GM23248 (cell line): ENCODE measurements around the gene TEX101. TPM values are rescaled to one million over a fixed set of nuclear protein-coding genes. Genes with fewer than 3 reads are reported as not detected.
"Not testable (repeated sequence)": the region's sequence is repeated elsewhere in the genome, so short reads cannot be mapped to it uniquely, and the experiment has no call there.

Experiments
- DNase-seq: peaks from one replicate; pipeline ENCODE4 v3.0.0-alpha.2; 2015
- H2AFZ ChIP-seq: fragments of 200-600 bp; sonication (generic); 2 replicates; pipeline ENCODE4 v1.6.1; 2016; ENCODE audit warnings: antibody characterized with exemption
- H3F3A ChIP-seq: fragments of 200-600 bp; sonication (generic); 2 replicates; pipeline ENCODE4 v1.6.1; 2016; ENCODE audit warnings: mild to moderate bottlenecking, antibody characterized with exemption, mixed run types; ENCODE audit not compliant: insufficient read depth
- H3K27ac ChIP-seq: fragments of 200-600 bp; sonication (generic); 2 replicates; pipeline ENCODE4 v1.5.1; 2016; ENCODE audit warnings: mild to moderate bottlenecking
- H3K27me3 ChIP-seq: fragments of 200-600 bp; sonication (generic); replicated peaks from 2 replicates; pipeline ENCODE4 v1.6.1; 2016; ENCODE audit warnings: mild to moderate bottlenecking; ENCODE audit not compliant: insufficient read depth
- H3K36me3 ChIP-seq: fragments of 200-600 bp; sonication (generic); 2 replicates; pipeline ENCODE4 v1.6.1; 2016; ENCODE audit warnings: low read depth, mild to moderate bottlenecking
- H3K4me1 ChIP-seq: fragments of 200-600 bp; sonication (generic); 2 replicates; pipeline ENCODE4 v1.6.1; 2016; ENCODE audit warnings: mild to moderate bottlenecking; ENCODE audit not compliant: insufficient read depth
- H3K4me2 ChIP-seq: fragments of 200-600 bp; sonication (generic); one replicate; pipeline ENCODE4 v1.6.1; 2016; ENCODE audit warnings: mild to moderate bottlenecking; ENCODE audit not compliant: unreplicated experiment
- H3K4me3 ChIP-seq: fragments of 200-600 bp; sonication (generic); 2 replicates; pipeline ENCODE4 v1.5.1; 2016; ENCODE audit warnings: mild to moderate bottlenecking
- H3K79me2 ChIP-seq: fragments of 200-600 bp; sonication (generic); 2 replicates; pipeline ENCODE4 v1.6.1; 2016; ENCODE audit warnings: mild to moderate bottlenecking; ENCODE audit not compliant: insufficient read depth
- H3K9ac ChIP-seq: fragments of 200-600 bp; sonication (generic); 2 replicates; pipeline ENCODE4 v1.6.1; 2016; ENCODE audit warnings: mild to moderate bottlenecking
- H3K9me2 ChIP-seq: fragments of 200-600 bp; sonication (generic); 2 replicates; pipeline ENCODE4 v1.6.1; 2016; ENCODE audit warnings: mixed run types, mild to moderate bottlenecking, moderate library complexity; ENCODE audit not compliant: insufficient read depth
- H3K9me3 ChIP-seq: fragments of 200-600 bp; sonication (generic); one replicate; pipeline ENCODE4 v1.6.1; 2017; ENCODE audit warnings: low read depth
- H4K20me1 ChIP-seq: fragments of 200-600 bp; sonication (generic); 2 replicates; pipeline ENCODE4 v1.6.0; 2016; ENCODE audit not compliant: insufficient read depth
- EZH2 ChIP-seq: fragments of 200-600 bp; sonication (generic); IDR thresholded peaks from 2 replicates; pipeline ENCODE4 v1.6.1; 2018; ENCODE audit warnings: antibody characterized with exemption, mild to moderate bottlenecking; ENCODE audit not compliant: insufficient read depth, poor library complexity, severe bottlenecking
- EZH2phosphoT487 ChIP-seq: fragments of 200-600 bp; sonication (generic); IDR thresholded peaks from 2 replicates; pipeline ENCODE4 v1.6.1; 2018; ENCODE audit warnings: antibody characterized with exemption, moderate library complexity, mild to moderate bottlenecking, low read depth; ENCODE audit not compliant: insufficient read depth
- WGBS, 2 experiments: methylation state at CpG; one replicate each; pipeline ENCODE4 v1.1.6; 2015 to 2017; ENCODE audit warnings: low lambda C conversion rate in 2 of 2, low coverage in 1 of 2; ENCODE audit errors: missing lambda C conversion rate in 2 of 2; 5-methylcytosine and 5-hydroxymethylcytosine counted together
- in situ Hi-C: fragments of 300-500 bp; cut with MboI; formaldehyde crosslinking; loops from 2 replicates; pipeline ENCODE4 v1.15.0; 2020
- polyA plus RNA-seq: library from polyadenylated mRNA; unstranded; fragments of >200 nt; fragmentation: Nextera tagmentation; extraction: Ambion mirVana; gene quantifications from 2 replicates; pipeline ENCODE4 v1.2.1, GENCODE V29; 2016
- total RNA-seq: library from RNA; depleted of rRNA; stranded (reverse); fragments of >200 nt; shearing (Covaris generic); gene quantifications from 2 replicates; pipeline ENCODE4 v1.2.3, GENCODE V29; 2014

TEX101 gene
- total and polyA plus RNA-seq, 2 experiments from 2014 or later, result not detected

DNA sequence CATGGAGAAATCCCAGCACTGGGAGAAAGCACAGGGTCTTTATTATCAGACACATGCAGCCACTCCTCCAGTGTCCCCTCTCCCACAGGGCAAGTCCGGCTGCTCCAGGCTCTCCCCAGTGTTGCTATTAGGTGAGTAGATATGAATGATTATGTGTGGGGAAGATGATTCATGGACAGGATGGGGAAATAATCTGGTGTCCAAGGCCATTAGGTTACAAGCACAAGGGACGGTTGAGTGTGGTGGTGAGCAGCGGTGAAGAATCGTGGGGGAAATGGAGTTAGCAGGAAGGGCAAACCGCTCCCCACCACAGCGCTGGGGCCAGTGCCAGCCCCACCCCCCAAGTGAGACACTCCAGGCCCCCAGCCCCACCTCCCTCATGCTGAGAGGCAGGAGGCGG is 42.2 kb upstream of the TEX101 start:
- no peaks in the 10 kb centered on the region for H3K9me2 ChIP-seq
- no peak overlapping the region for H3K4me2 ChIP-seq
- no peak overlapping the region for H3K9ac ChIP-seq
- 51 to 56% methylated on average over 6 to 7 of the region's 7 CpGs for WGBS, 2 experiments
- H3F3A ChIP-seq, result no peaks in the 10 kb centered on the region
- no peaks in the 10 kb centered on the region for H4K20me1 ChIP-seq
- in situ Hi-C loops, result no loop called here
- H3K4me3 ChIP-seq, result no peak overlapping the region
- H3K27ac ChIP-seq, result no peak overlapping the region
- H3K36me3 ChIP-seq, result no peaks in the 10 kb centered on the region
- no peak for TF ChIP-seq EZH2
- no peak for TF ChIP-seq EZH2phosphoT487
- H3K27me3 ChIP-seq, result peaks cover 12% of the 10 kb centered on the region
- H2AFZ ChIP-seq, result no peak overlapping the region
- no peaks in the 10 kb centered on the region for H3K79me2 ChIP-seq
- no peaks in the 10 kb centered on the region for H3K4me1 ChIP-seq
- H3K9me3 ChIP-seq, result no peaks in the 10 kb centered on the region
- peak; percentile 40 for DNase-seq

GRCh38 chr19:43377624-43378023 is 37.1 kb upstream of the TEX101 start:
- WGBS, 2 experiments, result no CpG with 5 or more reads among the region's 3 CpGs
- H2AFZ ChIP-seq, H3K9me3 ChIP-seq, H3K9me2 ChIP-seq, H3K36me3 ChIP-seq, H3K9ac ChIP-seq, H3K79me2 ChIP-seq, H4K20me1 ChIP-seq, DNase-seq, H3K27ac ChIP-seq, H3K4me1 ChIP-seq, H3K4me3 ChIP-seq, in situ Hi-C loops, H3K4me2 ChIP-seq, H3F3A ChIP-seq: not testable (repeated sequence)
- peaks cover 19% of the 10 kb centered on the region for H3K27me3 ChIP-seq

DNA sequence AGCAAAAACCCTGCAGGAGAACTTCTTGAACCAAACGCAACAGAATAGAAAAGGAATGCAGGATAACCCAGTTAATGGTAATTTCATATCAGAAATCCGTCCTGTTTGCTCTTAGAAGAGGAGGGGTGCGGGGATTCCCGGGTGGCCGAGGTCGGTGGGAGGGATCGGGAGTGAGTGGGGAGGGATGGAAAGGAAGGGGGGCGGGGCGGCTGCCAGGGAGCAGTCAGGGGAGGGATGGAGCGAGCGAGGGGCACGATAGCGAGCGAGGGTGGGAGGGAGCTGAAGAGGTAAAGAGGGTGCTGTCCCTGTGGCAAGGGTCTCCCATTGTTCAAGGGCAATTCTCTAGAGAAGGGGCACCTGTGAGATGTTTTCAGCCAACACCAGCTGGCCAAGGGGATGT is 34.7 kb upstream of the TEX101 start:
- Histone ChIP-seq H3K9me2 (no peaks in the 10 kb centered on the region), H2AFZ (no peak overlapping the region), H3K36me3 (no peaks in the 10 kb centered on the region), H3K4me1 (no peaks in the 10 kb centered on the region), H3K79me2 (no peaks in the 10 kb centered on the region), H3K4me3 (no peak overlapping the region), H4K20me1 (no peaks in the 10 kb centered on the region), H3K4me2 (no peak overlapping the region), H3F3A (no peaks in the 10 kb centered on the region), H3K27ac (no peak overlapping the region), H3K9me3 (no peaks in the 10 kb centered on the region), H3K27me3 (peaks cover 19% of the 10 kb centered on the region), H3K9ac (no peak overlapping the region)
- in situ Hi-C loops, result no loop called here
- 18 to 54% methylated on average over 7 to 14 of the region's 14 CpGs for WGBS, 2 experiments
- TF ChIP-seq EZH2phosphoT487 (no peak), EZH2 (no peak)
- no peak for DNase-seq

GRCh38 chr19:43380771-43381386 is 33.8 kb upstream of the TEX101 start:
- H3F3A ChIP-seq, result no peaks in the 10 kb centered on the region
- H3K27ac ChIP-seq, result no peak overlapping the region
- no peak overlapping the region for H3K9ac ChIP-seq
- H3K27me3 ChIP-seq, result peaks cover 19% of the 10 kb centered on the region
- no peaks in the 10 kb centered on the region for H3K79me2 ChIP-seq
- H3K36me3 ChIP-seq, result no peaks in the 10 kb centered on the region
- TF ChIP-seq EZH2phosphoT487 (no peak), EZH2 (no peak)
- no peak for DNase-seq
- WGBS, 2 experiments, result 27 to 35% methylated on average over 4 of the region's 4 CpGs
- in situ Hi-C loops, result no loop called here
- H3K4me2 ChIP-seq, result no peak overlapping the region
- H4K20me1 ChIP-seq, result no peaks in the 10 kb centered on the region
- no peaks in the 10 kb centered on the region for H3K4me1 ChIP-seq
- H3K4me3 ChIP-seq, result no peak overlapping the region
- H3K9me2 ChIP-seq, result no peaks in the 10 kb centered on the region
- H2AFZ ChIP-seq, result no peak overlapping the region
- H3K9me3 ChIP-seq, result no peaks in the 10 kb centered on the region

GRCh38 chr19:43382586-43383216 is 32.0 kb upstream of the TEX101 start:
- not testable (repeated sequence) for DNase-seq, H3K4me2 ChIP-seq
- 69 to 75% methylated on average over 11 to 12 of the region's 12 CpGs for WGBS, 2 experiments

DNA sequence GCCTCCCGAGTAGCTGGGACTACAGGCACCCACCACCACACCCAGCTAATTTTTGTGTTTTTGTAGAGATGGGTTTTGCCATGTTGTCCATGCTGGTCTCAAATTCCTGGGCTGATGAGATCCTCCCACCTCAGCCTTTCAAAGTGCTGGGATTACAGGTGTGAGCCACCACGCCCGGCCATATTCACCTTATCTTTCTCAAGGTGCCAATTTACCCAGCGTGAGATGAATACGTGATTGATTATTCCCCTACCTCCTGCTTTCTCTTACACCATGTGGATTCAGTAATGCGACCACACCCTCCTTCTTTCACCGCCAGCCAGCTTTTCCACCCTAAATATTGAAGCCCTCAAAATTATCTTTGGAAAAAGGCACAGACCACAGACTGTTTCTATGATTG is 31.4 kb upstream of the TEX101 start:
- H3K36me3 ChIP-seq, H4K20me1 ChIP-seq, H3K9me2 ChIP-seq, H3K27ac ChIP-seq, in situ Hi-C loops, H3K9ac ChIP-seq, H3K9me3 ChIP-seq, H3F3A ChIP-seq, H3K4me2 ChIP-seq, H3K4me1 ChIP-seq, H3K4me3 ChIP-seq, H2AFZ ChIP-seq, DNase-seq, H3K79me2 ChIP-seq: not testable (repeated sequence)
- WGBS, 2 experiments, result 48 to 49% methylated on average over 7 of the region's 7 CpGs
- H3K27me3 ChIP-seq, result peaks cover 19% of the 10 kb centered on the region

More at GRCh38 chr19:43382586-43383216, 32.0 kb upstream of the TEX101 start:
- H3F3A ChIP-seq, H3K9me2 ChIP-seq, H2AFZ ChIP-seq, H4K20me1 ChIP-seq, in situ Hi-C loops, H3K27ac ChIP-seq, H3K79me2 ChIP-seq, H3K36me3 ChIP-seq, H3K4me1 ChIP-seq, H3K4me3 ChIP-seq, H3K9ac ChIP-seq, H3K9me3 ChIP-seq: not testable (repeated sequence)
- H3K27me3 ChIP-seq, result peaks cover 19% of the 10 kb centered on the region

- in situ Hi-C loops, H3K36me3 ChIP-seq: not testable (repeated sequence)
Observed at GRCh38 chr19:43383759-43384158, 30.9 kb upstream of the TEX101 start.

More at GRCh38 chr19:43383759-43384158, 30.9 kb upstream of the TEX101 start:
- not testable (repeated sequence) for H3K4me1 ChIP-seq, H3K4me3 ChIP-seq, H3K79me2 ChIP-seq, H4K20me1 ChIP-seq, H3K9ac ChIP-seq, H3F3A ChIP-seq, H3K9me2 ChIP-seq, H3K4me2 ChIP-seq, H3K27ac ChIP-seq, H2AFZ ChIP-seq, DNase-seq, H3K9me3 ChIP-seq
- 36 to 43% methylated on average over 3 of the region's 3 CpGs for WGBS, 2 experiments
- peaks cover 19% of the 10 kb centered on the region for H3K27me3 ChIP-seq
